Transverse colon (tissue), 4 donors: ENCODE results near the gene EIF4G2. TPM values are rescaled to one million over a fixed set of nuclear protein-coding genes. Genes with fewer than 3 reads are reported as not detected.

ENCODE experiments used
- DNase-seq: peaks from one replicate; pipeline ENCODE4 v3.0.0-alpha.2; 2019
- H3K27ac ChIP-seq, 4 donors: fragments of 200-600 bp; sonication (generic); 2 replicates each; pipeline ENCODE4 v1.5.1; 2016 to 2018; ENCODE audit warnings: inconsistent platforms in 4 of 4
- H3K27me3 ChIP-seq: fragments of 200-600 bp; sonication (generic); 2 replicates; pipeline ENCODE4 v1.5.1; 2017; ENCODE audit warnings: inconsistent platforms
- H3K36me3 ChIP-seq, 4 donors: fragments of 200-600 bp; sonication (generic); 2 replicates each; pipeline ENCODE4 v1.5.1; 2017 to 2019; ENCODE audit warnings: inconsistent platforms in 4 of 4
- H3K4me1 ChIP-seq, 4 donors: fragments of 200-600 bp; sonication (generic); 2 replicates each; pipeline ENCODE4 v1.5.1; 2017 to 2020; ENCODE audit warnings: inconsistent platforms in 4 of 4
- H3K4me3 ChIP-seq, 4 donors: fragments of 200-600 bp; sonication (generic); 1 replicate in 1 of 4; 2 replicates in 3 of 4; pipeline versions ENCODE4 v1.5.1 to v1.6.1; 2017 to 2019; ENCODE audit warnings: inconsistent platforms in 4 of 4
- H3K9me3 ChIP-seq, 2 donors: fragments of 200-600 bp; sonication (generic); 2 replicates each; pipeline ENCODE4 v1.5.1; 2017 to 2019; ENCODE audit warnings: inconsistent platforms in 2 of 2
- EP300 ChIP-seq: sonication (generic); formaldehyde crosslinking; IDR thresholded peaks from one replicate; pipeline ENCODE4 v1.6.1; 2017; ENCODE audit warnings: antibody characterized with exemption, low read depth
- POLR2A ChIP-seq: fragments of 450-650 bp; IDR thresholded peaks from one replicate; pipeline ENCODE4 v1.6.1; 2016; ENCODE audit warnings: antibody characterized with exemption, mild to moderate bottlenecking, moderate library complexity
- POLR2AphosphoS5 ChIP-seq, 3 donors: sonication (generic); formaldehyde crosslinking; IDR thresholded peaks; one replicate each; pipeline ENCODE4 v1.6.1; 2016; ENCODE audit warnings: antibody characterized with exemption in 3 of 3
- WGBS, 2 donors: methylation state at CpG; one replicate each; pipeline ENCODE4 v1.1.5; 2018; ENCODE audit warnings: low coverage in 1 of 2; 5-methylcytosine and 5-hydroxymethylcytosine counted together
- in situ Hi-C, 4 donors: fragments of 200-750 bp; cut with MboI; loops; one replicate each; pipeline versions ENCODE4 v1.15.0 to v1.15.1; 2017; ENCODE audit warnings: low sequenced_read_pairs in 3 of 4, low pct_ligation_motif_present in 1 of 4, low pct_unique_long_range_greater_than_20kb in 1 of 4
- intact Hi-C: fragments of 100-400 bp; cut with DNase I; formaldehyde crosslinking; loops from one replicate; pipeline ENCODE4 v1.15.1; 2023; ENCODE audit warnings: low total_unique reads
- total RNA-seq, 4 donors: library from RNA; depleted of rRNA; stranded (reverse); fragments of >200 nt; gene quantifications; one replicate each; pipeline ENCODE4 v1.1.0, GENCODE V29; 2016
- TF ChIP-seq, protein P1 (sequence below), 5 experiments: fragments of 200-600 bp in 3 of 5; fragments of 450-650 bp in 2 of 5; sonication (generic) in 3 of 5; IDR thresholded peaks; 1 replicate in 2 of 5; 2 replicates in 3 of 5; pipeline ENCODE4 v1.5.1; 2016 to 2017; ENCODE audit warnings: antibody characterized with exemption in 5 of 5, inconsistent platforms in 3 of 5, mild to moderate bottlenecking in 2 of 5, moderate library complexity in 1 of 5

EIF4G2 gene
- total RNA-seq, 4 donors from 2014 or later: 357 to 482 (median 444) TPM

DNA sequence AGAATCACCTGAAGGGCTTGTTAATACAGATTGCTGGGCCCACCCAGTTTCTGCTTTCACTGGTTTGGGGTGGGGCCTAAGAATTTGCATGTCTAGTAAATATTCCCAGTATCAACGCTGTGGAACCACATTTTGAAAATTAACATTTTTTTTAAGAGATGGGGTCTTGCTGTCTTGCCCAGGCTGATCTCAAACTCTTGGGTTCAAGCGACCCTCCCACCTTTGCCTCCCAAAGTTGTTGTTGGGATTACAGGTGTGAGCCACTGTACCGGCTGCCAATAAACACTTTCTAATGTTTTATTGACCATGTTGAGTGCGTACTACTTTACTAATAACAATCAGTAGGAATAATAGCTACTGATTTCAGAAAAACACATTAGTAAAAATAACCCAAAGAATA, 2.5 kb downstream of the EIF4G2 start:
- H3K27ac ChIP-seq: peak overlapping the region; percentile 96 to 100 (median 98)
- no peaks in the 10 kb centered on the region for H3K9me3 ChIP-seq
- intact Hi-C loops (no loop called here), in situ Hi-C loops (loop anchor here in 1 of 4 donors (10.0 kb wide), 1 partner anchor 49 kb away; the partner anchor contains the start of gene ZBED5)
- H3K27me3 ChIP-seq: no peaks in the 10 kb centered on the region
- DNase-seq: no peak
- TF ChIP-seq POLR2AphosphoS5 (IDR thresholded peaks at IDR 0.05) (no peak), POLR2A (no peak), EP300 (no peak)
- TF ChIP-seq, protein P1, sequence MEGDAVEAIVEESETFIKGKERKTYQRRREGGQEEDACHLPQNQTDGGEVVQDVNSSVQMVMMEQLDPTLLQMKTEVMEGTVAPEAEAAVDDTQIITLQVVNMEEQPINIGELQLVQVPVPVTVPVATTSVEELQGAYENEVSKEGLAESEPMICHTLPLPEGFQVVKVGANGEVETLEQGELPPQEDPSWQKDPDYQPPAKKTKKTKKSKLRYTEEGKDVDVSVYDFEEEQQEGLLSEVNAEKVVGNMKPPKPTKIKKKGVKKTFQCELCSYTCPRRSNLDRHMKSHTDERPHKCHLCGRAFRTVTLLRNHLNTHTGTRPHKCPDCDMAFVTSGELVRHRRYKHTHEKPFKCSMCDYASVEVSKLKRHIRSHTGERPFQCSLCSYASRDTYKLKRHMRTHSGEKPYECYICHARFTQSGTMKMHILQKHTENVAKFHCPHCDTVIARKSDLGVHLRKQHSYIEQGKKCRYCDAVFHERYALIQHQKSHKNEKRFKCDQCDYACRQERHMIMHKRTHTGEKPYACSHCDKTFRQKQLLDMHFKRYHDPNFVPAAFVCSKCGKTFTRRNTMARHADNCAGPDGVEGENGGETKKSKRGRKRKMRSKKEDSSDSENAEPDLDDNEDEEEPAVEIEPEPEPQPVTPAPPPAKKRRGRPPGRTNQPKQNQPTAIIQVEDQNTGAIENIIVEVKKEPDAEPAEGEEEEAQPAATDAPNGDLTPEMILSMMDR (IDR thresholded peaks at IDR 0.05): no peak
- H3K4me1 ChIP-seq: peaks cover 27 to 43% (median 31%) of the 10 kb centered on the region in 4 donors
- H3K36me3 ChIP-seq: peaks cover 2 to 54% (median 32%) of the 10 kb centered on the region in 4 donors
- WGBS, 2 donors: 52 to 88% methylated on average over 3 to 4 of the region's 4 CpGs
- H3K4me3 ChIP-seq: peak overlapping the region in 1 of 4 donors; percentile 94

DNA sequence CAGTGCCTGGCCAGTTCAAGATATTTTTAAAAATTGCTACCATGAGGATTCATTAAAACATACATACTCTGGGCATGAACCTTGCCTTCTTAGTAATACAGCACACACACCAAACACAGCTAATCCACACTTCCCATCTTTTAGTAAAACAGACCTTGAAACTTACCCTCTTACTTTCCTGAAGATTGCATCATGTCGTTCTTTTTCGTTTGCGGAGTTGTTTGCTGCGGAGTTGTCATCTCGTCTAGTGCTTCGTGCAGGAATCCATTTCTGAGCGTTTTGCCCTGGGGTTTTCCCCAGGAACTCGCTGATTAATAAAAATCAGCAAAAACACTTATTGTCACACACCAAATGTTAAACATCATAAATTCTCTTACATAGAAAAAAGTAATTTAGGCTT, 3.0 kb downstream of the EIF4G2 start:
- Histone ChIP-seq H3K4me1 (peaks cover 27 to 44% (median 31%) of the 10 kb centered on the region in 4 donors), H3K27ac (peak overlapping the region; percentile 96 to 100 (median 98)), H3K9me3 (no peaks in the 10 kb centered on the region), H3K36me3 (peaks cover 2 to 59% (median 34%) of the 10 kb centered on the region in 4 donors), H3K4me3 (peak overlapping the region in 1 of 4 donors; percentile 94), H3K27me3 (no peaks in the 10 kb centered on the region)
- 71% methylated on average over 4 to 8 of the region's 8 CpGs for WGBS, 2 donors
- intact Hi-C loops (no loop called here), in situ Hi-C loops (loop anchor here in 1 of 4 donors (10.0 kb wide), 1 partner anchor 49 kb away; the partner anchor contains the start of gene ZBED5)
- TF ChIP-seq POLR2AphosphoS5 (IDR thresholded peaks at IDR 0.05) (no peak), EP300 (no peak), POLR2A (no peak)
- TF ChIP-seq, protein P1 (IDR thresholded peaks at IDR 0.05): no peak
- DNase-seq: no peak

DNA sequence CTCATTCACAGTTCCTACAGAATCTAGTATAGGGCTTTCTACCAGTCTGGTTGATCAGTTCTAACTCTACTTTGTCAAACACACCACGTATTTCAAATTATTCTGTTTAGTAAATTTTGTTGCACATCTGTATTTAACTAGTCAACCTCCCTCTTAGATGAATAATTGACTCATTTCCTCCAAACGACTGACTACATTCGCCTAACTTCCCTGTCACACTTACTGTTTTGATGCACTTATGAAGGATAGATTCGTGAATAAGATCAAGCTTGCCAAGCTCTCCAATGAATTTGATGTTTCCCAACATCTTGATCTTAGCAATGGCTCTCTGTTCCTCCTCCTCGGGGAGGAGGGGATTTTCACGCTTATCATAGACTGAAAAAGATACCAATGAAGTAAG, 5.0 kb downstream of the EIF4G2 start:
- peaks cover 24 to 48% (median 26%) of the 10 kb centered on the region in 4 donors for H3K4me1 ChIP-seq
- intact Hi-C loops: no loop called here
- 61 to 77% methylated on average over 6 of the region's 6 CpGs for WGBS, 2 donors

DNA sequence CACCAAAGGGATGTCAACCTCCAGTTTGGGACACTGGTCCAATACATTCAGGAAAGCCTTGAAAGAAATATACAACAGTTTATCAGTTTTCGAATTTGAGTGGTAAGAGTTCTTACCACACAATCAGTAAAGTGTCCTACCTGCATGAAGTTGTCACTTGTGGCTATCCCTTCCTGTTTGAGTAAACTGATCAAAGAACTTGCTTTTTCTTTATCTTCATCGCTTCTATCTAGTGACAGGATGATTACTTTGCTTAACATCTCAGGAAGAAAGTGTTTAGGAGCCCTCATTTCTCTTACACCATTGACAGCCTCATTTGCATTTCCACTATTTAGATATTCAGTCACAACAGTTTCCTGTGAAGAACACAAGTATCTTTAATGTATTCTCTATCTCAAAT, 8.4 kb downstream of the EIF4G2 start:
- in situ Hi-C loops (loop anchor here in 1 of 4 donors (10.0 kb wide), 1 partner anchor 55 kb away; the partner anchor contains the start of gene ZBED5), intact Hi-C loops (no loop called here)
- Histone ChIP-seq H3K36me3 (peaks cover 2 to 88% (median 48%) of the 10 kb centered on the region in 4 donors), H3K9me3 (no peaks in the 10 kb centered on the region), H3K4me1 (peaks cover 5 to 37% (median 6%) of the 10 kb centered on the region in 4 donors), H3K4me3 (no peak overlapping the region), H3K27ac (no peak overlapping the region), H3K27me3 (no peaks in the 10 kb centered on the region)
- 79 to 86% methylated on average over 1 to 2 of the region's 2 CpGs for WGBS, 2 donors
- DNase-seq: no peak
- TF ChIP-seq, protein P1 (IDR thresholded peaks at IDR 0.05): no peak
- TF ChIP-seq POLR2AphosphoS5 (IDR thresholded peaks at IDR 0.05): no peak
- TF ChIP-seq EP300: no peak
- TF ChIP-seq POLR2A: no peak

More for the DNA sequence above, 5.0 kb downstream of the EIF4G2 start:
- no peak overlapping the region for H3K4me3 ChIP-seq
- in situ Hi-C loops: loop anchor here in 1 of 4 donors (10.0 kb wide), 1 partner anchor 51 kb away; the partner anchor contains the start of gene ZBED5
- peaks cover 2 to 80% (median 46%) of the 10 kb centered on the region in 4 donors for H3K36me3 ChIP-seq
- no peak for TF ChIP-seq EP300
- TF ChIP-seq POLR2AphosphoS5 (IDR thresholded peaks at IDR 0.05): no peak
- TF ChIP-seq, protein P1 (IDR thresholded peaks at IDR 0.05): no peak
- TF ChIP-seq POLR2A: no peak
- H3K9me3 ChIP-seq: no peaks in the 10 kb centered on the region
- no peaks in the 10 kb centered on the region for H3K27me3 ChIP-seq
- no peak for DNase-seq
- H3K27ac ChIP-seq: no peak overlapping the region
